ENCODE measurements around the gene FHOD3.

- no peak for TF ChIP-seq POLR2A (IDR thresholded peaks at IDR 0.05; ENCODE audit: low read depth, low read length)
- TF ChIP-seq TAF1 (IDR thresholded peaks at IDR 0.05; ENCODE audit: low read depth, low read length) = no peak
- no peak for TF ChIP-seq POLR2AphosphoS5 (IDR thresholded peaks at IDR 0.05; ENCODE audit: low read depth, low read length)
Observed at GRCh38 chr18:36530676-36531405, 233.3 kb downstream of the FHOD3 start.

All from GM12891 (cell line).